Neural progenitor cell (in vitro differentiated cells): ENCODE results near the gene DOCK4. TPM values are rescaled to one million over a fixed set of nuclear protein-coding genes. Genes with fewer than 3 reads are reported as not detected.

ENCODE experiments used
- DNase-seq: peaks from one replicate; pipeline ENCODE4 v3.0.0-alpha.2; 2016; ENCODE audit warnings: low spot score
- H2AFZ ChIP-seq: fragments of 200-600 bp; sonication (generic); replicated peaks from 2 replicates; pipeline ENCODE4 v1.6.1; 2016; ENCODE audit warnings: antibody characterized with exemption
- H3F3A ChIP-seq: fragments of 200-600 bp; sonication (generic); 2 replicates; pipeline ENCODE4 v1.6.1; 2016; ENCODE audit warnings: antibody characterized with exemption, low read depth
- H3K27ac ChIP-seq: fragments of 200-600 bp; sonication (generic); 2 replicates; pipeline ENCODE4 v1.5.1; 2016; ENCODE audit warnings: mild to moderate bottlenecking
- H3K27me3 ChIP-seq: fragments of 200-600 bp; sonication (generic); 2 replicates; pipeline ENCODE4 v1.6.1; 2016; ENCODE audit warnings: mild to moderate bottlenecking, moderate library complexity
- H3K36me3 ChIP-seq: fragments of 200-600 bp; sonication (generic); 2 replicates; pipeline ENCODE4 v1.5.1; 2016
- H3K4me1 ChIP-seq: fragments of 200-600 bp; sonication (generic); 2 replicates; pipeline ENCODE4 v1.6.1; 2016; ENCODE audit warnings: mixed run types
- H3K4me2 ChIP-seq: fragments of 200-600 bp; sonication (generic); 2 replicates; pipeline ENCODE4 v1.6.1; 2016
- H3K4me3 ChIP-seq: fragments of 200-600 bp; sonication (generic); 2 replicates; pipeline ENCODE4 v1.5.1; 2016
- H3K79me2 ChIP-seq: fragments of 200-600 bp; sonication (generic); 2 replicates; pipeline ENCODE4 v1.6.1; 2016; ENCODE audit warnings: low read depth
- H3K9ac ChIP-seq: fragments of 200-600 bp; sonication (generic); 2 replicates; pipeline ENCODE4 v1.6.1; 2016
- H3K9me3 ChIP-seq: fragments of 200-600 bp; sonication (generic); 2 replicates; pipeline ENCODE4 v1.5.1; 2016; ENCODE audit warnings: low read depth
- H4K20me1 ChIP-seq: fragments of 200-600 bp; sonication (generic); 2 replicates; pipeline ENCODE4 v1.6.1; 2016; ENCODE audit warnings: low read depth
- H3K27ac Mint-ChIP-seq: 3 replicates; pipeline ENCODE4 v1.8.0; 2021; ENCODE audit warnings: mixed read lengths
- H3K27me3 Mint-ChIP-seq: 2 replicates; pipeline ENCODE4 v1.8.0; 2022; ENCODE audit warnings: low read depth, mild to moderate bottlenecking, inconsistent platforms, moderate library complexity, mixed read lengths; ENCODE audit not compliant: insufficient read depth
- H3K36me3 Mint-ChIP-seq: 3 replicates; pipeline ENCODE4 v1.8.0; 2021; ENCODE audit warnings: mixed read lengths
- H3K4me1 Mint-ChIP-seq: 3 replicates; pipeline ENCODE4 v1.8.0; 2021; ENCODE audit warnings: mixed read lengths
- H3K4me3 Mint-ChIP-seq: 3 replicates; pipeline ENCODE4 v1.8.0; 2021; ENCODE audit warnings: mild to moderate bottlenecking, moderate library complexity, mixed read lengths
- H3K9me3 Mint-ChIP-seq: 3 replicates; pipeline ENCODE4 v1.8.0; 2020; ENCODE audit warnings: mixed read lengths
- EZH2 ChIP-seq: fragments of 200-600 bp; sonication (generic); IDR thresholded peaks from 2 replicates; pipeline ENCODE4 v1.6.1; 2017; ENCODE audit warnings: antibody characterized with exemption, mild to moderate bottlenecking, moderate library complexity
- EZH2phosphoT487 ChIP-seq: fragments of 200-600 bp; sonication (generic); IDR thresholded peaks from 2 replicates; pipeline ENCODE4 v1.6.1; 2017; ENCODE audit warnings: antibody characterized with exemption
- total RNA-seq: library from RNA; depleted of rRNA; stranded (reverse); fragments of >200 nt; gene quantifications from 2 replicates; pipeline ENCODE4 v1.2.3, GENCODE V29; 2015; ENCODE audit warnings: low replicate concordance
- TF ChIP-seq, protein P1 (sequence below): fragments of 200-600 bp; sonication (generic); IDR thresholded peaks from 2 replicates; pipeline ENCODE4 v1.5.1; 2017; ENCODE audit warnings: antibody characterized with exemption, mild to moderate bottlenecking

DOCK4 gene
- total RNA-seq, 1 donor from 2014 or later, result 11.4 TPM

DNA sequence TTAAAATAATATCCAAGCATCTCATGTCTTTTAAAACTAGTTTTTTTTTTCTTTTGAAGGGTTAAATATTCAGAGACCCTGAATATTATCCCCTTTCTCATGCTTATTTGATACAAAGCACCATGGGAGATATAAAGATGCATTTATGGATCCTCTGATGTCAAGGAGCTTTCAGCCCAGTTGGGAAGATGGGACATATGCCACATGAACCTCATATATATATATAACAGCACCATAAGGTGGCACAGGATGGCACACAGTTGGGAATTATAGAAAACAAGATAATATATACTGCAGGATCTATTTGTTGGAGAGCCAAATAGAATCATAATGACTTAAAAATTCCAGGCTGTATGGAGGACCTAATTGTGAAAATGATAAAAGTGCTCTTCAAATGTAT, 458.5 kb downstream of the DOCK4 start:
- no peaks in the 10 kb centered on the region for H4K20me1 ChIP-seq
- H3K9me3 ChIP-seq, result no peaks in the 10 kb centered on the region
- H3K27ac ChIP-seq, result no peak overlapping the region
- DNase-seq, result no peak
- H3K4me1 ChIP-seq, result no peaks in the 10 kb centered on the region
- Mint-ChIP-seq H3K4me1 (peaks cover 21% of the 10 kb centered on the region), H3K9me3 (no peaks in the 10 kb centered on the region), H3K4me3 (no peak overlapping the region), H3K27ac (no peak overlapping the region), H3K27me3 (no peaks in the 10 kb centered on the region), H3K36me3 (peaks cover 21% of the 10 kb centered on the region)
- TF ChIP-seq EZH2, result no peak
- no peak for TF ChIP-seq EZH2phosphoT487
- TF ChIP-seq, protein P1, sequence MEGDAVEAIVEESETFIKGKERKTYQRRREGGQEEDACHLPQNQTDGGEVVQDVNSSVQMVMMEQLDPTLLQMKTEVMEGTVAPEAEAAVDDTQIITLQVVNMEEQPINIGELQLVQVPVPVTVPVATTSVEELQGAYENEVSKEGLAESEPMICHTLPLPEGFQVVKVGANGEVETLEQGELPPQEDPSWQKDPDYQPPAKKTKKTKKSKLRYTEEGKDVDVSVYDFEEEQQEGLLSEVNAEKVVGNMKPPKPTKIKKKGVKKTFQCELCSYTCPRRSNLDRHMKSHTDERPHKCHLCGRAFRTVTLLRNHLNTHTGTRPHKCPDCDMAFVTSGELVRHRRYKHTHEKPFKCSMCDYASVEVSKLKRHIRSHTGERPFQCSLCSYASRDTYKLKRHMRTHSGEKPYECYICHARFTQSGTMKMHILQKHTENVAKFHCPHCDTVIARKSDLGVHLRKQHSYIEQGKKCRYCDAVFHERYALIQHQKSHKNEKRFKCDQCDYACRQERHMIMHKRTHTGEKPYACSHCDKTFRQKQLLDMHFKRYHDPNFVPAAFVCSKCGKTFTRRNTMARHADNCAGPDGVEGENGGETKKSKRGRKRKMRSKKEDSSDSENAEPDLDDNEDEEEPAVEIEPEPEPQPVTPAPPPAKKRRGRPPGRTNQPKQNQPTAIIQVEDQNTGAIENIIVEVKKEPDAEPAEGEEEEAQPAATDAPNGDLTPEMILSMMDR, result no peak
- no peak overlapping the region for H3K4me3 ChIP-seq
- no peak overlapping the region for H3K4me2 ChIP-seq
- H3K27me3 ChIP-seq, result no peaks in the 10 kb centered on the region
- no peaks in the 10 kb centered on the region for H3K79me2 ChIP-seq
- no peaks in the 10 kb centered on the region for H3F3A ChIP-seq
- no peak overlapping the region for H2AFZ ChIP-seq
- no peaks in the 10 kb centered on the region for H3K36me3 ChIP-seq
- no peak overlapping the region for H3K9ac ChIP-seq

DNA sequence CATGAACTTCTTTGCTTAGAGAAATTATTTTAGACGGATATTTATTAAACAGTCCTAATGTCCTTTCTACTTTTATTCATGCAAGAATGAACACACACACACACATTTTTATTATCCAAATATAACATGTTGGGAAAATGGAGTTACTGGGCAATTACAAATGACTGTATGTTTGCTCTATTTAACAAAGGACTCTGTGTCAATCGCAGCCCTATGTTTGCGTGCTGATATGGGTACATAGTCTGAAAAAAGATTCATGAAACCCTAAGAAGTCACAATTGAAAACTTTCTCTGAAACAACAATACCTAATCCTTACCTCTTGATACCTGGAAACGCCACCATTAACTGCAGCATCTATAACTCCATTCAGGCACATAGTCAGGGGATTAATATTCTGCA, 459.2 kb downstream of the DOCK4 start:
- H3K27ac Mint-ChIP-seq, result no peak overlapping the region
- no peaks in the 10 kb centered on the region for H3K27me3 Mint-ChIP-seq
- H3K4me3 Mint-ChIP-seq, result no peak overlapping the region
- no peaks in the 10 kb centered on the region for H3K79me2 ChIP-seq
- H3K9me3 Mint-ChIP-seq, result no peaks in the 10 kb centered on the region
- peaks cover 21% of the 10 kb centered on the region for H3K36me3 Mint-ChIP-seq
- no peak for DNase-seq
- H3K4me3 ChIP-seq, result no peak overlapping the region
- no peaks in the 10 kb centered on the region for H4K20me1 ChIP-seq
- no peak overlapping the region for H3K4me2 ChIP-seq
- no peak overlapping the region for H3K27ac ChIP-seq
- no peak overlapping the region for H3K9ac ChIP-seq
- no peaks in the 10 kb centered on the region for H3K4me1 ChIP-seq
- TF ChIP-seq EZH2, result no peak
- H3K27me3 ChIP-seq, result no peaks in the 10 kb centered on the region
- H3K36me3 ChIP-seq, result no peaks in the 10 kb centered on the region
- no peaks in the 10 kb centered on the region for H3K9me3 ChIP-seq
- peaks cover 25% of the 10 kb centered on the region for H3K4me1 Mint-ChIP-seq
- H2AFZ ChIP-seq, result no peak overlapping the region
- no peaks in the 10 kb centered on the region for H3F3A ChIP-seq

DNA sequence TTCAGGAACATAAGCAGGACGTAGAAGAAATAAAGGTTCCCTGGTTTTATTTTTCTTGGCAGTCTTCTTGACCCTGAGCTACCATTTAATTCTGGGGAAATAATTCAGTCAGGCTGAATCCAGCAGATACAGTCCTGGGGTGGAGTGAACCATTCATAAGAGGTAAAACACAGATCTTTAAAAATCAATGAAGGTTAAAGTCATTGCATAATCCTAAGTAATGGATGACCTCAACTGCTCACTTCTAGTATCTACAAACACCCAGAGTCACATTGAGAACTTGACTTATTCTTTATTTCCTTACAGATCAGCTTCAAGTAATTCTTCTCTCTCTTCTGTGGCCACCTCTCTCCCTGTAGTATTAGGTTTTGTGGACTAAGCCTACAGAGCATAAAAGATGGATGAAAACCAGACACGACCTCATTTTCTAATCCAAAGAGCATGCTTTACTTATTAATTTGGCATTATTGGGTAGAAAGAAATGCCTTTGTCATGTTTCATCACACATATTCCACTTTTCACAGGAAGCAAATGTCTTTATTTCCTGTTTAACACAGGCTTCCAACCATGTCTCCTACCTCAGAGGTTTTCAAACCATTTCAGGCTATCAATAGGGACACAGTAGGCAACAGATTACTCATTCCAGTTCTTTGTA, 461.6 kb downstream of the DOCK4 start:
- Mint-ChIP-seq H3K36me3 (peaks cover 21% of the 10 kb centered on the region), H3K4me1 (peaks cover 25% of the 10 kb centered on the region), H3K4me3 (no peak overlapping the region), H3K27me3 (no peaks in the 10 kb centered on the region), H3K27ac (no peak overlapping the region), H3K9me3 (no peaks in the 10 kb centered on the region)
- Histone ChIP-seq H4K20me1 (no peaks in the 10 kb centered on the region), H3K27me3 (no peaks in the 10 kb centered on the region), H3F3A (no peaks in the 10 kb centered on the region), H3K9me3 (no peaks in the 10 kb centered on the region), H2AFZ (no peak overlapping the region), H3K79me2 (no peaks in the 10 kb centered on the region), H3K4me3 (no peak overlapping the region), H3K4me2 (no peak overlapping the region), H3K36me3 (no peaks in the 10 kb centered on the region), H3K9ac (no peak overlapping the region), H3K27ac (no peak overlapping the region), H3K4me1 (no peaks in the 10 kb centered on the region)
- DNase-seq, result no peak
- TF ChIP-seq, protein P1, result no peak
- no peak for TF ChIP-seq EZH2

DNA sequence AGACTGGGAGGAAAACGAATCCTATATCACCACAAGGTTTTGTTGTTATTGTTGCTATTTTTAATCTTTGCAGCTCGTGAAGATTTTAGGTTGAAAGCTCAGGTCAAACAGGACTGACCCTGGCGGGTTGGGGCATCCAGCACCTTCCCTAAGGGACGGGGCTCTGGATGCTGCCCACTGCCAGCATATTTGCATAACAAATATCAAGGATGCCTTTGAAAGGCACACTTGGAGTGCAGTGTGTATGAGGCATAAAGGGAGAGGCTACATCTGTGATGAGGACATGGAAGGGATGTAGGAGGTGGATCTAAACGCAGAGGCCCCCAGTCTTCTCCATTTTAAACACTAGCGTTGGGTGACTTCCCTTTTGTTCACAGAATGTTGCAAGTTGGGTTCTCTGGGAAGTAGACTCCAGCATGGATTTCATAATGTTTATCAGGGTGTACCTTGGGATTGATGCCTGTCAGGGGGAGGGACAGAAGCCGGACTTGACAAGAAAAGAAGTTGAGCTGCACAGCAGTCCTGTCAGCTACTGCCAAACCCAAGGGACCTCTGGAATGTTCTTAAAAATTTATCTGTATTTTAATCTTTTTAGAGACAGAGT, 462.9 kb downstream of the DOCK4 start:
- Histone ChIP-seq H3K36me3 (no peaks in the 10 kb centered on the region), H4K20me1 (no peaks in the 10 kb centered on the region), H3K4me1 (no peaks in the 10 kb centered on the region), H2AFZ (no peak overlapping the region), H3K27me3 (no peaks in the 10 kb centered on the region), H3F3A (no peaks in the 10 kb centered on the region), H3K9me3 (no peaks in the 10 kb centered on the region), H3K4me2 (no peak overlapping the region), H3K9ac (no peak overlapping the region), H3K4me3 (no peak overlapping the region), H3K27ac (no peak overlapping the region), H3K79me2 (no peaks in the 10 kb centered on the region)
- no peak for DNase-seq
- H3K4me3 Mint-ChIP-seq, result peak overlapping the region; percentile 57
- no peaks in the 10 kb centered on the region for H3K27me3 Mint-ChIP-seq
- H3K9me3 Mint-ChIP-seq, result no peaks in the 10 kb centered on the region
- no peak overlapping the region for H3K27ac Mint-ChIP-seq
- H3K4me1 Mint-ChIP-seq, result peaks cover 25% of the 10 kb centered on the region
- TF ChIP-seq, protein P1, result no peak
- no peak for TF ChIP-seq EZH2phosphoT487
- TF ChIP-seq EZH2, result no peak
- H3K36me3 Mint-ChIP-seq, result peaks cover 21% of the 10 kb centered on the region
